Gastroesophageal sphincter (tissue), 4 donors: ENCODE data around the gene ZNF343. TPM values are rescaled to one million over a fixed set of nuclear protein-coding genes. Genes with fewer than 3 reads are reported as not detected.

ENCODE experiments used
- ATAC-seq: fragments of 150-250 bp; one replicate; pipeline ENCODE4 v1.9.1; 2016; ENCODE audit warnings: mild to moderate bottlenecking, moderate library complexity
- H3K27ac ChIP-seq, 4 donors: fragments of 200-600 bp; sonication (generic) in 3 of 4; 1 replicate in 3 of 4; 2 replicates in 1 of 4; pipeline ENCODE4 v1.5.1; 2016 to 2019
- H3K27me3 ChIP-seq: fragments of 200-600 bp; sonication (generic); one replicate; pipeline ENCODE4 v1.5.1; 2019
- H3K36me3 ChIP-seq, 2 donors: fragments of 200-600 bp; sonication (generic); one replicate each; pipeline ENCODE4 v1.5.1; 2019; ENCODE audit warnings: control low read depth in 1 of 2
- H3K4me1 ChIP-seq, 3 donors: fragments of 200-600 bp; sonication (generic); 1 replicate in 2 of 3; 2 replicates in 1 of 3; pipeline ENCODE4 v1.5.1; 2016 to 2019; ENCODE audit warnings: control low read depth in 2 of 3
- H3K4me3 ChIP-seq, 2 donors: fragments of 200-600 bp; sonication (generic); one replicate each; pipeline ENCODE4 v1.5.1; 2019; ENCODE audit warnings: mild to moderate bottlenecking in 1 of 2, moderate library complexity in 1 of 2
- H3K9me3 ChIP-seq, 3 donors: fragments of 200-600 bp; sonication (generic); one replicate each; pipeline ENCODE4 v1.5.1; 2017 to 2019; ENCODE audit warnings: control low read depth in 2 of 3
- CTCF ChIP-seq, 4 experiments: fragments of 200-600 bp in 2 of 4; fragments of 450-650 bp in 2 of 4; sonication (generic) in 1 of 4; IDR thresholded peaks; one replicate each; pipeline ENCODE4 v1.5.1; 2017 to 2019; ENCODE audit warnings: antibody characterized with exemption in 4 of 4, mild to moderate bottlenecking in 2 of 4, moderate library complexity in 2 of 4
- EP300 ChIP-seq: sonication (generic); formaldehyde crosslinking; IDR thresholded peaks from one replicate; pipeline ENCODE4 v1.6.1; 2017; ENCODE audit warnings: antibody characterized with exemption, mild to moderate bottlenecking
- POLR2A ChIP-seq, 2 donors: fragments of 450-650 bp; IDR thresholded peaks; one replicate each; pipeline ENCODE4 v1.6.1; 2017; ENCODE audit warnings: antibody characterized with exemption in 2 of 2, mild to moderate bottlenecking in 2 of 2, moderate library complexity in 1 of 2
- POLR2AphosphoS5 ChIP-seq: sonication (generic); formaldehyde crosslinking; IDR thresholded peaks from one replicate; pipeline ENCODE4 v1.6.1; 2017; ENCODE audit warnings: antibody characterized with exemption
- WGBS, 2 donors: methylation state at CpG; one replicate each; pipeline ENCODE4 v1.1.5; 2018; ENCODE audit warnings: low coverage in 1 of 2; 5-methylcytosine and 5-hydroxymethylcytosine counted together
- total RNA-seq, 4 donors: library from RNA; depleted of rRNA; stranded (reverse); fragments of >200 nt; gene quantifications; one replicate each; pipeline ENCODE4 v1.1.0, GENCODE V29; 2016

ZNF343 gene
- total RNA-seq, 4 donors from 2014 or later = 10.3 to 16.8 (median 12.5) TPM

- H3K4me3 ChIP-seq = no peak overlapping the region
- H3K36me3 ChIP-seq = no peaks in the 10 kb centered on the region
- H3K27me3 ChIP-seq = no peaks in the 10 kb centered on the region
- ATAC-seq = no peak
- H3K4me1 ChIP-seq = peaks cover 0 to 20% (median 0%) of the 10 kb centered on the region in 3 donors
- H3K9me3 ChIP-seq = no peaks in the 10 kb centered on the region
- H3K27ac ChIP-seq = no peak overlapping the region
- 12 to 15% methylated on average over 9 to 10 of the region's 10 CpGs for WGBS, 2 donors
- TF ChIP-seq POLR2A (IDR thresholded peaks at IDR 0.05) = no peak
- TF ChIP-seq CTCF (IDR thresholded peaks at IDR 0.05) = peak; percentile 49 to 79 (median 68)
- no peak for TF ChIP-seq EP300
Observed at GRCh38 chr20:2521369-2522305, 12.9 kb upstream of the ZNF343 start.

DNA sequence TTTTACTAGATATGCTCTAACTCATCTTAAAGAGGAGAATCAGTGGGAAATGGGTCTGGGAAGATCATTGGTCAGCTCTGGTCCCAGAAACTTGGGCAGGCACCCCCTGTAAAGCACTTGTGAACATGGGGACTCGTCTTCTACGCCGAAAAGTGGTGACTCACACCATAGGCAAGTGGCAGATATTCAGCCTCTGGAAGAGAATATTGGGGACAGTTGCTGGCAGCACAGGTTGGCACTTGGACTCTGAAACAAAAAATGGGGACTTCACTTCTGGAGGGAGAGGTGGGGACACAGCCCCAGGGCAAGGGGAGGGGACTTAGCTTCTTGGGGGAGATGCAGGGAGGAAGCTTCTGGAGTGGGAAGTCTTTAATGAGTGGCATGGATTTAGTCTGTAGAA lies 11.9 kb upstream of the ZNF343 start:
- 83 to 89% methylated on average over 3 of the region's 3 CpGs for WGBS, 2 donors
- no peaks in the 10 kb centered on the region for H3K27me3 ChIP-seq
- no peak overlapping the region for H3K27ac ChIP-seq
- no peak for ATAC-seq
- no peaks in the 10 kb centered on the region for H3K9me3 ChIP-seq
- H3K4me1 ChIP-seq = peaks cover 0 to 19% (median 0%) of the 10 kb centered on the region in 3 donors
- H3K4me3 ChIP-seq = no peak overlapping the region
- TF ChIP-seq EP300 = no peak
- no peak for TF ChIP-seq POLR2AphosphoS5
- TF ChIP-seq CTCF (IDR thresholded peaks at IDR 0.05) = no peak
- no peak for TF ChIP-seq POLR2A (IDR thresholded peaks at IDR 0.05)
- H3K36me3 ChIP-seq = no peaks in the 10 kb centered on the region

GRCh38 chr20:2519115-2519809 lies 10.5 kb upstream of the ZNF343 start:
- TF ChIP-seq CTCF (IDR thresholded peaks at IDR 0.05) = no peak
- TF ChIP-seq POLR2AphosphoS5 = no peak
- TF ChIP-seq POLR2A (IDR thresholded peaks at IDR 0.05) = no peak
- 78 to 95% methylated on average over 1 to 4 of the region's 4 CpGs for WGBS, 2 donors
- Histone ChIP-seq H3K27me3 (no peaks in the 10 kb centered on the region), H3K4me3 (no peak overlapping the region), H3K4me1 (peaks cover 0 to 13% (median 0%) of the 10 kb centered on the region in 3 donors), H3K9me3 (no peaks in the 10 kb centered on the region), H3K36me3 (no peaks in the 10 kb centered on the region), H3K27ac (no peak overlapping the region)
- ATAC-seq = no peak

DNA sequence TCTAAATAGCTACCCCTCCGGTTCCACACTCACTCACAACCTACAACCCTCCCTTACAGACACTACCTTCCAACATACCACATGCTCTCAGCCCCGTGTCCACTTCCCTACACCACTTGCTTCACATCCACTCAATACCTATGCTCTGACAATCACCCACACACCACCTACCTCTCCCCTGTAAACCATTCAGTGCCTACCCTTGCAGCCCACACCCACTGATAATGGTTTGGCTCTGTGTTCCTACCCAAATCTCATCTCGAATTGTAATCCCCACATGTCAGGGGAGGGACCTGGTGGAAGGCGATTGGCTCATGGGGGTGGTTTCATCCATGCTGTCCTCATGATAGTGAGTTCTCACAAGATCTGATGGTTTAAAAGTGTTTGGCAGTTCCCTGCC lies 9.8 kb upstream of the ZNF343 start:
- Histone ChIP-seq H3K27ac (no peak overlapping the region), H3K27me3 (no peaks in the 10 kb centered on the region), H3K36me3 (no peaks in the 10 kb centered on the region), H3K4me3 (no peak overlapping the region), H3K4me1 (peaks cover 0 to 6% (median 0%) of the 10 kb centered on the region in 3 donors), H3K9me3 (no peaks in the 10 kb centered on the region)
- 70 to 81% methylated on average over 3 to 4 of the region's 4 CpGs for WGBS, 2 donors
- no peak for ATAC-seq
- TF ChIP-seq POLR2A (IDR thresholded peaks at IDR 0.05) (no peak), EP300 (no peak), CTCF (IDR thresholded peaks at IDR 0.05) (no peak), POLR2AphosphoS5 (no peak)
